ENCODE results near the gene MX1.

The MX1 gene

DNA sequence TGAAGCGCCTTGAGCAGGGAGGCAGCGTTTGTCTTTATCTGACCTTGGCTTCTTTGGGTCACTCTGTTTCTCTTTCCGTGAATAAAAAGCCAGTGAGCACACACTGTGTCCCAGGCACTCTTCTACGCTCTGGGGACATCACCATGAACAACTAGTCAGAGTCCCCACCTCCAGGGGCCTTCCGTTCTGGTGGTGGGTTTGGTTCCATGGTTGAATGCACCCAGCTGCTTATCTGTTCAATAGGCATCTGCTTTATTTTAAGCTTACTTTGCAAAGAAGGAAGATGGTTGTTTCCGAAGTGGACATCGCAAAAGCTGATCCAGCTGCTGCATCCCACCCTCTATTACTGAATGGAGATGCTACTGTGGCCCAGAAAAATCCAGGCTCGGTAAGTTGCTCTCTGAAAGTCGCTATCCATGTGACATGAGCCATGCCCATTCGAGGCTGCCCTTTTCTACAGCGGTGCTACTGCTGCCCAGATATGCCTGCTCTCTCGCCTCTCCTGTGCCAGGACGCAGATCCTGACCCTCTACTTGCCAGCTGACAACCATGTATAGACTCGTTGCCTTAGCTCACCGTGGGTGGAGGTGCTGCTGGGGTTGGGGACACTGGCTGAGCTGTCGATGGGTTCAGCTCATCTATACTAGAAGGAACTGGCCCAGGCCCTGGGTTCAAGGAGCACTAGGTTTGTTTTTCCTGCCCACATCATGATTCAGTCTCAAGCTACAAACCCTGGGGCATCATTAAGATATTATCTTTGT lies 5.9 kb downstream of the MX1 start:
- no peak for DNase-seq (ENCODE audit: low read depth in 2 of 3, low spot score in 2 of 3)

DNA sequence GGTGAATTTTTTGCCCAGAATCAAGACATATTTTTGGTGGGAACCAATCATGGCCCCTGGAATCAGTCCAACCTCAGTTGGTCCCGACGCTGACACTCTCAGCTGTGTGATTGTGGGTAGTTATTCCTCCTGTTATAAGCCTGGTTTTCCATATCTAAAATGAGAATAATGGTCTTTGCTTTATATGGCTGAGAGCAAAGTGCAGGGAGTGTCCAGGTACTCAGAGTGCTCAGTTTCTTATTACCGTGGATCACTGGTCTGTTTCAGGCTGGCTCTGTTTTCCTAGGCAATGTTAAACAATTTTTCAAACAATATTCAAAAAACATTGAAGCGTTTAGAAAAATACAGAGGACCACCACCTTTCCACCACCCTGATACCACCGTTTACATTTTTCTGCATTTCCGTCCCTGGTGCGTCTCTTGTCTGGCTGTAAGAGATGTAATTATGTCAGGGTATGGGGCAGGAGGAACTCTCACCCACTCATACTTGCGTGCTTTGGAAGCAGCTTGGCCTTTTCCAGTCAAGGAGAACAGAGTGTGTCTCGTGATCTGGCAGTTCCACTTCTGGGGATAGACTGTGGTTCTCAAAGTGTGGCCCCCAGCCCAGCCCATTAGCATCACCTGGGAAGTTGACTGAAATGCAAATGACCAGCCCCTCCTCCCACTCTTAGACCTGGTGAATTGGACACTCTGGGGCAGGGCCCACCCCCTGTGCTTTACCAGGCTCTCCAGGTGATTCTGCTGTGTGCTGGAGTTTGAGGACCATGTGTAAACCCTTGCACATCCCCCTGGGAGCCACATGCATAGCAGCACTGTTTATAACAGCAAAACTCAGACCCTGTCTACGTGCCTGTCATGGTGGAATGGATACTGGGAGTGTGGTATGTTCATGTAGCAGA lies 6.8 kb downstream of the MX1 start:
- no peak for DNase-seq (ENCODE audit: low read depth in 2 of 3, low spot score in 2 of 3)

DNA sequence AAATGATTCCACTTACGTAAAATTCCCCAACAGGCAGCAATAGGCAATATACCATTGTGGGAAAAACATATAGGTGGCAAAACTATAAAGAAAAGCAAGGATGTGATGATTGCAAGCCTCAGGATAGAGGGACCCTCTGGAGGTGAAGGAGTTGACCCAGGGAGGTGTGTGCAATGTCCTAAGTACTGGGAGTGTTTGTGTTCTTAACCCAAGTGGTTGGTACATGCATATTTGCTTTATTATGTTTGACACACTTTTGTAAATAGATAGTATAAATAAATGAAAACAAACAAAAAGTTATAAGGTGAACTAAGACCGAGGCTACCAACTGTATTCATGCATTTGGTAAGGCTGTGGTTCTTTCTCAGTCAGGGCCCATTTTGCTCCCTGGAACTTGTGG lies 7.5 kb downstream of the MX1 start:
- no peak for DNase-seq (ENCODE audit: low read depth in 2 of 3, low spot score in 2 of 3)

DNA sequence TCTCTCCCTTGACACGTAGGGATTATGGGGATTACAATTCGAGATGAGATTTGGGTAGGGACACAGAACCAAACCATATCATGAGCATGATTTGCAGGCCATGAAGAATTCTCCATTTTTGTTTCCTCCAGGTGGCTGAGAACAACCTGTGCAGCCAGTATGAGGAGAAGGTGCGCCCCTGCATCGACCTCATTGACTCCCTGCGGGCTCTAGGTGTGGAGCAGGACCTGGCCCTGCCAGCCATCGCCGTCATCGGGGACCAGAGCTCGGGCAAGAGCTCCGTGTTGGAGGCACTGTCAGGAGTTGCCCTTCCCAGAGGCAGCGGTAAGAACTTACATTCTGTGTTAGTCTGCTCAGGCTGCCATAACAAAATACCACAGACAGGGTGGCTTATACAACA lies 9.7 kb downstream of the MX1 start:
- DNase-seq (ENCODE audit: low read depth in 2 of 3, low spot score in 2 of 3), result no peak

DNA sequence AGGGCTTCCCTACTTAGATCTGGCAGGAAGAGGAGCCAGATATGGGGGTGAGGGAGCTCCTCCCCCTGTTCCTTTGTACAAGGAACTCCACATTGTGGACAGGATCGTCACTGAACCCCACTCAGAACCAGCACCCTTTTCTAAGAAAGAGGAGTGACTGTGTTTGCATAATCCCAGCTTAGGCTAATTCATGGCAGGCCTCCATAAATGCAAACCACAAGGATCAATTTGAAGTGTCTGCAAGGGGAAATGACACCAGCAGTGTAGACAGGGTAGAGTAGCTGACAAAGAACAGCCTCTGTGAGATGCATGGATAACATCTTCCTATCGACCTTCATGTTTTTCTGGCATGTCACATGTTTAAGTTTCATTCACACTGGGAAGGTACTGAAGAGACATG lies 11.7 kb downstream of the MX1 start:
- no peak for DNase-seq (ENCODE audit: low read depth in 2 of 3, low spot score in 2 of 3)

DNA sequence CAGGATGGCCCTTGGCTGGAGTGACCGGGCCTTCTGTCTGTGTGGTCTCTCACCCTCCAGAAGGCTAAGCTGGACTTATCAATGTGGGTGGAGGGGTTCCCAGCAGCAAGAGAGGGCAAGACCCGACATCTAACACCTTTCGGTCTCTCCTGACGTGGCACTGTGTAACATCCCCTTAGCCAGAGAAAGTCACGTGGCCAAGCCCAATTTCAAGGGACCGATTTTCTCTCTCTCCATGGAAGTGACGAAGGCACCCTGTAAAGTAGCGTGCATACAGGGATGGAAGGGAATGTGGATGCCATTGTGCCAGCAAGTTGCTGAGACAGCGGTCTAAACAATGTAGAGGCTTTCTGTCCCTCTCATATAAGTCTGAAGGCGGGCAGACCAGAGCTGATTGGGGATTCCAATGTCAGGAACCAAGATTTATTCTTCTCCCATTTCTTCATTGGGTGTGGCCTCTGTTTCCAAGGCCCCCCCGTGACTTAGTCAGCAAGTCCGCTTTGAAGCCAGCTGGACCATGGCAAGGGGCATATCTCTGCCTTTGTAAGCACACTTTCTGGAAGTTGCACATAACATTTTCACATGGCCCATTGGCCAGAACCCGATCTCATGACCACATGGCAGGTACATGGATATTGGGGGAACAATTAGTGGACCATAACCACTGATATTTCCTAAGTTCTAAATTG lies 12.5 kb downstream of the MX1 start:
- no peak for DNase-seq (ENCODE audit: low read depth in 2 of 3, low spot score in 2 of 3)

DNA sequence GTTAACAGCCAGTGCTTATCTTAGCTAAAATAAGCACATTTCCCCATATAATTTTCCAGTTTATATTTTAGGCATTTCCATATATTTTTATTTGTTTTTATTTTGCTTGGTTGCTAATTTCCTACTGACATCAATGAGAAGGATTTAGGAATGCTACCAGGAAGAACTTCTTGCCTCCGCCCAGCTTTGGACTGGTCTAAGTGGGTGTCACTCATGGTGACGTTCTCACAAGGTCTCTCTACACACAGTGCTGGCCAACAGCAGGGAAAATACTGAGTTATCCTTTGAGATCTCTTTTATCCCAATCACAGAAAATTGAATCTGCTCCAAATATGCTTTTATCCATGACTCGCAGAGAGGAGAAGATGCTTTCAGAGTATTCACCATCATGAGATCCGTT lies 13.2 kb downstream of the MX1 start:
- no peak for DNase-seq (ENCODE audit: low read depth in 2 of 3, low spot score in 2 of 3)

DNA sequence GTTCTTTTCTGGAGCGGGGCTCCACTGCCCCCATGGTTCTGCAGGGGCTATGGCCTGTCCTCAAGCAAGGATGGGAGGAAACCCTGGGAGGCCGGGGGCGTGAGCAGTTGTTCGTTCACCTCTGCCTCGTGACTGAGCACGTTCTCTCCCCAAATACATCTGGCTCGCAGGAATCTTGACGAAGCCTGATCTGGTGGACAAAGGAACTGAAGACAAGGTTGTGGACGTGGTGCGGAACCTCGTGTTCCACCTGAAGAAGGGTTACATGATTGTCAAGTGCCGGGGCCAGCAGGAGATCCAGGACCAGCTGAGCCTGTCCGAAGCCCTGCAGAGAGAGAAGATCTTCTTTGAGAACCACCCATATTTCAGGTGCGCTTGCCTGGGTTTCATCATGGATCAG lies 15.5 kb downstream of the MX1 start:
- DNase-seq (ENCODE audit: low read depth in 2 of 3, low spot score in 2 of 3), result no peak

DNA sequence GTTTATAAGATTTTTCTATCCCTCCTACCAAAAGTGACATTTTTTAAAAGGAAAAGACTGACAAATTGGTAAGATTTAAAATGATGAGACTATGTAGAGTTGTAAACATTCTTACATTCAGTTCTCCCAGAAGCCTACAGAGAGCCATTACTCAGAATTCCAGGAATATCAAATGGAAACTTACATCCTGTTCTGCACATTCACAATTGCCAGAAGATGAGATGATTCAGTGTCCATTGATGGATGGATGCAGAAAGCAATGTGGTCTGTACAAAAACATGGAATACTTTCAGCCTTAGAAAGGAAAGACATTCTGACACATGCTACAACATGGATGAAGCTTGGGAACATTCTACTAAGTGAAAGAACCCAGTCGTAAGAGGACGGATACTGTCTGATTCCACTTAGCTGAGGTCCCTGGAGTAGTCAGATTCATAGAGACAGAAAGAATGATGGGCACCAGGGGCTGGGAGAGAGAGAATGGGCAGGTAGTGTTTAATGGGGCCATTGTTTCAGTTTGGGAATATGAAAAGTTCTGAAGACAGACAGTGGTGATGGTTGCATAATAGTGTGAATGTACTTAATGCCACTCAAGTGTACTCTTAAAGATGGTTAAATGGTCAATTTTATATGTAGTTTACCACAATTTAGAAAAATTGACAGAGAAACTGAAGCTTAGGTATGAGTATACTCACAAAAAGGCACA lies 16.6 kb downstream of the MX1 start:
- no peak for DNase-seq (ENCODE audit: low read depth in 2 of 3, low spot score in 2 of 3)

DNA sequence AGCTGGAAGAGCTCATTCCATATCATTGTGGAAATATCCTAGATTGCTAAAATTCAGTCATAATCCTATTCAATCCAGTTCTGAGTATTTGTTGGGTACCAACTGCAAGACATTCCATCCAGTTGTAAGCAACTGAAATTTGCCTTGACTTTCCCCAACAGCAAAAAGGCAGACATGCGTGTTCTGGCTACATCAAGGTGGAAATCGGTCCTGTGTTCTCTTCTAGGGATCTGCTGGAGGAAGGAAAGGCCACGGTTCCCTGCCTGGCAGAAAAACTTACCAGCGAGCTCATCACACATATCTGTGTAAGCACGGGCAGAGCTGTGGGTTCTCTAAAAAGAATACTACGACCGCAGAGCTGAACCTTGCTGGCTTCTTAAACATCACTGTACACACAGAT lies 17.5 kb downstream of the MX1 start:
- no peak for DNase-seq (ENCODE audit: low read depth in 2 of 3, low spot score in 2 of 3)

DNA sequence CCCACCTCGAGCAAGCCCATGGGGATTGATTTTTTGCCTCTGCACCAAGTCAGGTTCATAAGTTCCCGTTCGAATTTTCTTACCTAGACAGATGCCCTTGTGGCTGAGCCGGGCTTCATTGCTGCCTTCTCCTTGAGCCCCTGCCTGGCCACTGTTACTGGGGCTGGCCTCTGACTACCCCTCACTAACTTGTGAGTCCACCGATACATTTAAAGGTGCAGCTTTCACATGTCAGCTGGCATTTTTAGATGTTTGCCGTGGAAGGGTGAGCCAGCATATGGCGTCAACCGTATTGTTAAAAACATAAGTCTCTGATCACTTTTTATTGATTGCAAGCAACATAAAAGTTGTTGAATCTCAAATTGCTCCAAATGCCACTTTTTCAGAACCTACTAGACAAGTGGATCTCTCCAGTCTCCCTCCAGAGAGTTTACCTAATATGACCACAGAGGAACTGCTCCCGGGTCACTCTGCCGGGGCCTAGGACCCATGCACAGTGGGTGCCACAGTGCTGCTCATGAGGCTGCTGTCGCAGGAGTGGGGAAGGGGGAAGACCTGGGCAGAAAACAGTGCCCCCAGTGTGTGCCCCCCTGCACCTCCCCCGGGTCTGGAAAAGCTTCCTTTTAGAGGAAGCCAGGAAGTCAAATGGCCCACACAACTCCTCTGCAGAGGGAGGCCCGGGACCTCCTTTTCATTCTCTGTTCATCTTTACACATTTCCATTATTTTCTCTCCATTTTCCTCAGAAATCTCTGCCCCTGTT lies 18.8 kb downstream of the MX1 start:
- no peak for DNase-seq (ENCODE audit: low read depth in 2 of 3, low spot score in 2 of 3)

DNA sequence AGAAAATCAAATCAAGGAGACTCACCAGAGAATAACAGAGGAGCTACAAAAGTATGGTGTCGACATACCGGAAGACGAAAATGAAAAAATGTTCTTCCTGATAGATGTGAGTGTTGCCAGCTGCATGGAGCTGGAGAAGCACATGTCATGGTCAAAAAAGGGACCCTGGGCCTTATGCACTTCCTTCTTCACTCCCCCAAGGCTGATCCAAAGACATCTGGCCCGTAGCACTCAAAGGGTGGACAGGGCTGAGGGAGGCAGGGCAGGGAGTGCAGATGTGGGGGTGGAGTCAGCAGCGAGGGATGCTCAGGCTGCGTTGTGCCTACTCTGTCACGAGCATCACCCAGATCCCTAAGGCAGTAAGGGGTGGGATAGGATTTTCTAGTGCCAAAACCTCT lies 19.4 kb downstream of the MX1 start:
- no peak for DNase-seq (ENCODE audit: low read depth in 2 of 3, low spot score in 2 of 3)

DNA sequence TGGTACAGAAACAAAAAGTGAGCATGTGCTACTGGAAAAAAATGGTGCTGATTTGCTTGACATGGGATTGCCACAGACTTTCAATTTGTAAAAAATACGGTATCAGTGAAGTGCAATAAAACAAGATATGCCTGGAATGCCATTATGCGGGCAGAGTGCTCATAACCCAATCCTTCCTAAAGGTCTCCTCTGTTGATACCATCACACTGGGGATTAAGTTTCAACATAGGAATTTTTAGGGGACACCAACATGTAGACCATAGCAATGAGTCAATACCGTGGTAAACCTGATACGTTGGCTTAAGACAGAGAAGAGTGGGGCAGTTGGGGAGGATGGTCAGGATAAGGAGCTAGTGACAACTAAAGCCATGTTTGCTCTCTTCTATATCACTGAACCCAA lies 20.5 kb downstream of the MX1 start:
- no peak for DNase-seq (ENCODE audit: low read depth in 2 of 3, low spot score in 2 of 3)

DNA sequence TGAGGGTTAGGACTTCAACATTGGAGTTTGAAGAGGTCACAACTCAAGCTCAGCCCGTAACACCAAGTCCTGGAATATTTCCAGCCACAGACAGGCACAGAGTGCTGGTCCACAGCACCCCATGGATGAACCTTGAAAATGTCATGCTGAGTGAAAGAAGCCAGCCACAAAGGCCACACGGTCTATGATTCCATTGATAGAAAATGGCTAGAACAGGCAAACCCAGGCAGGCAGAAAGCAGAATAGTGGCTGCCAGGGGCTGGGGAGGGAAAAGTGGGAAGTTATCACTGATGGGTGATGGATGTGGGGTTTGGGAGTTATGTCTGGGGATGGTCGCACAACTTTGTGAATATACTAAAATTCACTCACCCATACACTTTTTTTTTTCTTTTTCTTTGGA lies 21.3 kb downstream of the MX1 start:
- no peak for DNase-seq (ENCODE audit: low read depth in 2 of 3, low spot score in 2 of 3)

DNA sequence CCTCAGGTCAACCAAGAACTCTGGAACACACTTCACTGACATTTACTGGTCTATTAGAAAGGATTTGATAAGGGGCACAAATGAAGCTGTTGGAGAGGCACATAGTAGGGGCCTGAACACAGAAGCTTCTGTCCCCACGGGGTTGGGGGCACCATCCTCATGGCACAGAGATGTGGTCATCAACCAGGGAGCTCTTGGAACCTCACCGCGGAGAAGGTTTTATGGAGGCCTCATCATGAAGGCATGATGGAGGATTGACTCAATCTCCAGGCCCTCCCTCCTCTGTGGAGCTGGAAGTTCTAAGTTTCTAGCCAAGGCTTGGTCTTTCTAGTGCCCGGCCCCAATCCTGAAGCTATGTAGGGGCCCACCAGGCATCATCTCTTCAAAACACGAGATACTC lies 23.6 kb downstream of the MX1 start:
- no peak for DNase-seq (ENCODE audit: low read depth in 2 of 3, low spot score in 2 of 3)

DNA sequence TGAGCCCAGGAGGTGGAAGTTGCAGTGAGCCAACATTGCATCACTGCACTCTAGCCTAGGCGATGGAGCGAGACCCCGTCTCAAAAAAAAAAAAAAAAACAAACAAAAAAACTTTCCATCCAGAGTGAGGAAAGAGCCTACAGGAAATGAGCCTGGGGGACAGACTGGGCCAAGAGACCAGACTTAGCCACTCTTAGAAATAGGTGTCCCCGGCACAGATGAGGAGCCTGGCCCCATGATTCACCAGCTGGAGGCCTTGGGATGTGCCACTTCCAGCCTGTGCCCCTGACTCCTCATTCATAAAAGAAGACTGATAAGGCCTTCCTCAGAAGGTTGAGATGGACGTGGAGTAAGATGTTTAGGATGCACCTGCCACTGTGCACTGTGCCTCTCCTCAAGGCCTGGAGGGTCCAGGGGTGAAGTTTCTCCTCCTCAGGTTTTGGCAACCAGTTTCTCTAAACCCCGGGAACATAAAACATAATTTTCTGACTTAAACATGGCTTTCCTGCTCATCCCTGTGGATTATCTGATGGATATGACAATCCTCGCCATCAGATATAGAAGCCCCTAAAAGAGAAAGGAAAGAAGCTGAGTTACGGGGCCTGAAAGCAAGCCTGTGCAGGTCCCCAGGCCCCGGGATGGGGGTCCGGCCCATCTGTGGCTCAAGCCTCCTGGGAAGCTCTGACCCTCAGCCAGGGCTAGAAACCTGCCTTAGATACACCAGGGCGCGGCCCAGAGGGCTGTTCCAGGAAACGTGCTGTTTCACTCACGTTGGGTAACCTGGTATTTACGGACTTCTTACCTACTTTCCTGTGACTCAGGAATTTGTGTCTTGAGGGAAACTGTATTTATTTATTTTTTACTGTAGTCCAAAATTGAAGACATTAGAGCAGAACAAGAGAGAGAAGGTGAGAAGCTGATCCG lies 26.0 kb downstream of the MX1 start:
- no peak for DNase-seq (ENCODE audit: low read depth in 2 of 3, low spot score in 2 of 3)

DNA sequence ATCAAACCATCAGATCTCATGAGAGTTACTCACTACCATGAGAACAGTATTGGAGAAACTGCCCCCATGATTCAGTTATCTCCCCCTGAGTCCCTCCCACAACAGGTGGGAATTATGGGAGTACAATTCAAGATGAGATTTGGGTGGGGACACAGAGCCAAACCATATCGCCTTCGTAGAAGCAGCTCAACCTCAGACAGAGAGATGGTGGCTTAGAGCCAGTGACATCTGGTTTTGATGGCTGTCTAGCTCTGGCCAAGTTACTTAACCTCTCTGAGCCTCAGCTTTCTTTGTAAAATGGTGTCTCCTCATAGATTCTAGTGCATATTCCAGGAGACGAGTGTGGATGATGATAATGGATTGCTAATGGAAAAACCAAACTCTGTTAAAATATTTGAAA lies 27.2 kb downstream of the MX1 start:
- DNase-seq (ENCODE audit: low read depth in 2 of 3, low spot score in 2 of 3), result no peak

DNA sequence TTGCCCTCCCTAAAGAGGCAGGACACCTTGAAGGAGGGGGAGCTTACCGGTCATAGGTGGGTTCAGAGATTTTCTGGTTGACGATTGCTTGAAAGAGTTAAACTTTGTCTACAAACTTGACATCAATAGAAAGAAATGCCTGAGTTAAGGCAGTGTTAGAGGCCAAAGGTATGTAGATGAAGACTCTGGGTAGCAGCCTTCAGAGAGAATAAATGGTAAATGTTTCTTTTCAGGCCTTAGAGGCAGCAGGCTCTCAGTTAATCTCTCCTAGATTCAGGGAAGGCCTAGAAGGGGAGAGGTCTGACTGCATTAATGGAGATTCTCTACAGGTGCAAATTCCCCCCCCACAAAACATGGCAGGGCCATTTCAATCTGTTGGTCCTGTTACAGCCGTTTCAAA lies 27.7 kb downstream of the MX1 start:
- no peak for DNase-seq (ENCODE audit: low read depth in 2 of 3, low spot score in 2 of 3)

DNA sequence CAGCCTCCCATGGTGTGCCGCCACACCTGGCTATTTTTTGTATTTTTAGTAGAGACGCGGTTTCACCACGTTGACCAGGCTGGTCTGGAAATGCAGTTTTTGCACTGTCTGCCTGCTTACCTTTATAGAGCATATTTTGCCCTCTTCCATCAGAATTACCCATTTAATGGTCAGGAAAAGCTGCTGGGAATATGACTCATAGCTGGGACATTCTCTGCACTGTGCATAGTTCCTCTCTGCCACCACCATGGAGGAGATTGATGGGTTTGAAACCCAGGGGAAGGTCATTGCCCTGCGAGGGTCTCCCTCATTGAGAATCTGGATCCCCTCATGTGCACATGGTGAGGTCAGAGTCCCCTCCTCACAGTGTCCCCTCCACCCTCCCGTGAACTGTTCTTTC lies 32.1 kb downstream of the MX1 start:
- DNase-seq (ENCODE audit: low read depth in 2 of 3, low spot score in 2 of 3), result no peak

DNA sequence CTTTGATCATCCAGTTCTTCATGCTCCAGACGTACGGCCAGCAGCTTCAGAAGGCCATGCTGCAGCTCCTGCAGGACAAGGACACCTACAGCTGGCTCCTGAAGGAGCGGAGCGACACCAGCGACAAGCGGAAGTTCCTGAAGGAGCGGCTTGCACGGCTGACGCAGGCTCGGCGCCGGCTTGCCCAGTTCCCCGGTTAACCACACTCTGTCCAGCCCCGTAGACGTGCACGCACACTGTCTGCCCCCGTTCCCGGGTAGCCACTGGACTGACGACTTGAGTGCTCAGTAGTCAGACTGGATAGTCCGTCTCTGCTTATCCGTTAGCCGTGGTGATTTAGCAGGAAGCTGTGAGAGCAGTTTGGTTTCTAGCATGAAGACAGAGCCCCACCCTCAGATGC lies 32.5 kb downstream of the MX1 start:
- DNase-seq (ENCODE audit: low read depth in 2 of 3, low spot score in 2 of 3), result no peak
